Measurements from ENCODE around the gene TNFRSF11A. TPM values are rescaled to one million over a fixed set of nuclear protein-coding genes. Genes with fewer than 3 reads are reported as not detected.

TNFRSF11A gene
- total RNA-seq, 2 donors from 2014 or later = 5.4 to 13.7 TPM

DNA sequence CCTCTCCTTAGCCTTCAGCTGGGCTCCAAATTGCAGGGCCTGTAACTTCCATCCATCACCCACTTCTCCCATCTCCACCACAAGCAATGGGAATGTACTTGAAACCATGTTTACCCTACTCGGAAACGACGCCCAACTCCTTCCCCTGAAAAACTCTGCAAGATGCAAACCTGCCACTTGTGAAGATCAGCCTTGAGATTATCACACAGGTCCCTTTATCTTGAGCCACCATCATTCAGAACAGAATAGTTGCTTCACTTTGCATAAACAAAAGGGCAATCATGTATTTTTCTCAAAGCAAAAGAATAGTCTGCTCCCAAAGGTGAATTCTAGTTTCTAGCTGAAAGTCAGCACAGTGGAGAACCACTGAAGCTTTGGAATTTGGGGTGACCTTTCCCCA lies 75.8 kb downstream of the TNFRSF11A start:
- Mint-ChIP-seq H3K27me3 (ENCODE audit: low read depth) (peaks cover 12% of the 10 kb centered on the region), H3K27ac (no peak overlapping the region), H3K4me3 (no peak overlapping the region), H3K36me3 (ENCODE audit: insufficient read depth in 2 of 2) (peaks cover 0 to 3% of the 10 kb centered on the region in 2 donors), H3K4me1 (ENCODE audit: low read depth) (peaks cover 37% of the 10 kb centered on the region), H3K9me3 (peaks cover 0 to 3% of the 10 kb centered on the region in 2 donors)
- DNase-seq (no peak), ATAC-seq (replicated peaks in 1 of 2) (no peak)

- DNase-seq (no peak), ATAC-seq (replicated peaks in 1 of 2) (no peak)
- Mint-ChIP-seq H3K36me3 (ENCODE audit: insufficient read depth in 2 of 2) (peaks cover 0 to 3% of the 10 kb centered on the region in 2 donors), H3K9me3 (peaks cover 0 to 3% of the 10 kb centered on the region in 2 donors), H3K4me3 (no peak overlapping the region), H3K4me1 (ENCODE audit: low read depth) (peaks cover 22% of the 10 kb centered on the region), H3K27ac (no peak overlapping the region), H3K27me3 (ENCODE audit: low read depth) (peaks cover 12% of the 10 kb centered on the region)
These were observed 77.3 kb downstream of the TNFRSF11A start for GRCh38 chr18:62402342-62402948.

- H3K36me3 Mint-ChIP-seq (ENCODE audit: insufficient read depth in 2 of 2) = peaks cover 0 to 3% of the 10 kb centered on the region in 2 donors
- DNase-seq = no peak
- peaks cover 15% of the 10 kb centered on the region for H3K4me1 Mint-ChIP-seq (ENCODE audit: low read depth)
- no peak for ATAC-seq (replicated peaks in 1 of 2)
- H3K4me3 Mint-ChIP-seq = no peak overlapping the region
- peaks cover 0 to 3% of the 10 kb centered on the region in 2 donors for H3K9me3 Mint-ChIP-seq
- H3K27ac Mint-ChIP-seq = no peak overlapping the region
- peaks cover 12% of the 10 kb centered on the region for H3K27me3 Mint-ChIP-seq (ENCODE audit: low read depth)
These were observed 78.0 kb downstream of the TNFRSF11A start for GRCh38 chr18:62403120-62403519.

- Mint-ChIP-seq H3K36me3 (ENCODE audit: insufficient read depth in 2 of 2) (peaks cover 0 to 3% of the 10 kb centered on the region in 2 donors), H3K4me1 (ENCODE audit: low read depth) (peaks cover 4% of the 10 kb centered on the region), H3K27me3 (ENCODE audit: low read depth) (peaks cover 11% of the 10 kb centered on the region), H3K9me3 (peaks cover 2 to 3% of the 10 kb centered on the region in 2 donors), H3K27ac (no peak overlapping the region), H3K4me3 (no peak overlapping the region)
- ATAC-seq (replicated peaks in 1 of 2) (no peak), DNase-seq (no peak)
These were observed 79.8 kb downstream of the TNFRSF11A start for GRCh38 chr18:62404881-62405280.

GRCh38 chr18:62407660-62408059 lies 82.5 kb downstream of the TNFRSF11A start:
- ATAC-seq (replicated peaks in 1 of 2) = peak; percentile 60
- Mint-ChIP-seq H3K4me3 (no peak overlapping the region), H3K4me1 (ENCODE audit: low read depth) (peaks cover 5% of the 10 kb centered on the region), H3K27ac (no peak overlapping the region), H3K27me3 (ENCODE audit: low read depth) (peaks cover 2% of the 10 kb centered on the region), H3K36me3 (ENCODE audit: insufficient read depth in 2 of 2) (peaks cover 5 to 10% of the 10 kb centered on the region in 2 donors), H3K9me3 (peaks cover 2 to 7% of the 10 kb centered on the region in 2 donors)
- peak; percentile 14 to 19 for DNase-seq

- Mint-ChIP-seq H3K4me1 (ENCODE audit: low read depth) (peaks cover 5% of the 10 kb centered on the region), H3K36me3 (ENCODE audit: insufficient read depth in 2 of 2) (peaks cover 5 to 8% of the 10 kb centered on the region in 2 donors), H3K27me3 (ENCODE audit: low read depth) (peaks cover 8% of the 10 kb centered on the region), H3K27ac (no peak overlapping the region), H3K4me3 (no peak overlapping the region), H3K9me3 (peaks cover 2 to 5% of the 10 kb centered on the region in 2 donors)
- ATAC-seq (replicated peaks in 1 of 2) = no peak
- no peak for DNase-seq
These were observed 84.7 kb downstream of the TNFRSF11A start for GRCh38 chr18:62409821-62410220.

DNA sequence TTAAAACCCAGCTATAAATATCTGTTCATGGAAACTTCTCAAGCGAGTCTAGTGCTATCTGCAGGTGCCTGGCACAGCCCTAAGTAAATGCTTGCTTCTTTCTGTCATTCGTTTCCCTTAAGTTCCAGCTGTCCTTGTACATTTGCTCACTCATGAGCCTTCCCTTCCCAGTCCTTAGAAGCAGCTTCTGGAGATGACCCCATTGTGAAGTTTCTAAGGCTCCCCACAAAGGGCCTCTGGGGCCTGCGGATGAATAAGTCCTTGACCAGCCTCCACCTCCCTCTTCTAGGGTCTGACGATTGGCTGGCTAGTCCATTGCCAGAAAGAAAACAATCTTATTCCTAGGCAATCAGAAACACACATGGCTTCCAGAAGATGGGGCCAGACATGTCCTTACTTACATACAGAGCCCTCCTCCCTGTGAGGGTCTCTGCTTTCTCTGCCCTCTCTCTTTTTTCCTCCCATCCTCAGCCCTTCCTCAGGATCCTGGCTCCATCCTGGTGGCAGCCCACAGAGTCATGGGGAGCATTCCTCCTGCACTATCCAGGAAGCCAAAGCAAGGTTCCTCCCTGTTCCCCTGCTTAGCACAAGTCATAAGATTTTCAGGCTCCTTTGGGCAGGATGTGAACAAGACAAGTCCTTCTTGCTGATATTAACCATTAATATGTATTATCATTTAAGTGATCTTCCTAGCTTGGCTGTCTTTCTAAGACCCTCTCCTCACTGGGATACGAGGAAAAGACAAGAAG lies 87.3 kb downstream of the TNFRSF11A start:
- Mint-ChIP-seq H3K27ac (no peak overlapping the region), H3K4me3 (no peak overlapping the region), H3K36me3 (ENCODE audit: insufficient read depth in 2 of 2) (peaks cover 5 to 8% of the 10 kb centered on the region in 2 donors), H3K4me1 (ENCODE audit: low read depth) (peaks cover 5% of the 10 kb centered on the region), H3K9me3 (peaks cover 2 to 5% of the 10 kb centered on the region in 2 donors), H3K27me3 (ENCODE audit: low read depth) (peaks cover 8% of the 10 kb centered on the region)
- DNase-seq = no peak
- ATAC-seq (replicated peaks in 1 of 2) = no peak

DNA sequence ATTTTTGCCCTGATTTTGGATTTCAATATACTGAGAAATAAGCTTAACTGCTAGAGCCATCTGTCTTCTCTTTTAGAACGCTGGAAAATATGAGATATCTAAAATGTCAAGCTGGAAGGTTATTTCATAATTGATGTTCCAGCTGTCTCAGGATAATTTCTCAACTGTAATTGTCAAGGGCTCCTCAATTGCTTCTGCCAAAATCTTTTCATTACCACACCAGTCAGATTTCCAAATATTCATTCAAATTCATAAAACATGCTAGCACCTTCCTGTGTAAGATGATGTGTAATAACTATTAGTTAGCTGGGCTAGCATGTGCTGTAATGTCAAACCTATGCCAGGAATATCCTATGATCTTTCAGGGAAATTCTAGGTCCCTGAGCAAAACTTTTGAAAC lies 88.1 kb downstream of the TNFRSF11A start:
- Mint-ChIP-seq H3K4me1 (ENCODE audit: low read depth) (peaks cover 9% of the 10 kb centered on the region), H3K9me3 (peaks cover 4 to 5% of the 10 kb centered on the region in 2 donors), H3K27me3 (ENCODE audit: low read depth) (peaks cover 8% of the 10 kb centered on the region), H3K27ac (no peak overlapping the region), H3K36me3 (ENCODE audit: insufficient read depth in 2 of 2) (peaks cover 5 to 8% of the 10 kb centered on the region in 2 donors), H3K4me3 (no peak overlapping the region)
- ATAC-seq (replicated peaks in 1 of 2) (no peak), DNase-seq (no peak)

DNA sequence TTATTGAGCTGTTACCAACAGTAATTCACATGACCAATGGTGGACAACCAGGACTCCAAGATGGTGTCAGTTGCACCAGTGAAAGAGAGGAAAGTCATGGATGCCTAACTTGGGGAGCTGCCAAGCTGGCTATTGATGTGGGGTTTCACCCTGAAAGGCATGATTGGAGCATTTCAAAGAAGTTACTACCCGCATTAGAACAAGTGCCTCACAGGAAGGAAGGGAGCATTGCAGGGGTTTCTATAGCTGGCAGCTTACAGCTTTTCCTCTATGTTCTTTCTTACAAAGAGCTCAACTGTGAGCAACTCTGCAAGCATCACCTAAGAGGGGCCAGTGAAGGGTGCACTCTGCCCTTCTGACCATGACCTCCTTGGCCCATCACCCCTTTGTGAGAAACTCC lies 93.1 kb downstream of the TNFRSF11A start:
- peak overlapping the region in 1 of 2 donors; percentile 46 for H3K4me3 Mint-ChIP-seq
- H3K9me3 Mint-ChIP-seq = peaks cover 4 to 6% of the 10 kb centered on the region in 2 donors
- no peak for DNase-seq
- peaks cover under 1% of the 10 kb centered on the region for H3K27me3 Mint-ChIP-seq (ENCODE audit: low read depth)
- peaks cover 7 to 8% of the 10 kb centered on the region in 2 donors for H3K36me3 Mint-ChIP-seq (ENCODE audit: insufficient read depth in 2 of 2)
- H3K27ac Mint-ChIP-seq = peak overlapping the region; percentile 39
- ATAC-seq (replicated peaks in 1 of 2) = no peak
- H3K4me1 Mint-ChIP-seq (ENCODE audit: low read depth) = peaks cover 51% of the 10 kb centered on the region

- H3K4me3 Mint-ChIP-seq = peak overlapping the region; percentile 67 to 70
- DNase-seq = peak in 1 of 2 donors; percentile 21
- H3K27ac Mint-ChIP-seq = peak overlapping the region; percentile 91
- H3K36me3 Mint-ChIP-seq (ENCODE audit: insufficient read depth in 2 of 2) = peaks cover 7 to 8% of the 10 kb centered on the region in 2 donors
- H3K4me1 Mint-ChIP-seq (ENCODE audit: low read depth) = peaks cover 52% of the 10 kb centered on the region
- H3K27me3 Mint-ChIP-seq (ENCODE audit: low read depth) = no peaks in the 10 kb centered on the region
- peaks cover 4 to 6% of the 10 kb centered on the region in 2 donors for H3K9me3 Mint-ChIP-seq
- ATAC-seq (replicated peaks in 1 of 2) = peak; percentile 2 to 12
These were observed 95.0 kb downstream of the TNFRSF11A start for GRCh38 chr18:62420151-62420512.

- Mint-ChIP-seq H3K27ac (peak overlapping the region; percentile 91), H3K36me3 (ENCODE audit: insufficient read depth in 2 of 2) (peaks cover 7 to 8% of the 10 kb centered on the region in 2 donors), H3K27me3 (ENCODE audit: low read depth) (peaks cover 4% of the 10 kb centered on the region), H3K4me3 (peak overlapping the region; percentile 67 to 70), H3K9me3 (peaks cover 4 to 6% of the 10 kb centered on the region in 2 donors), H3K4me1 (ENCODE audit: low read depth) (peaks cover 57% of the 10 kb centered on the region)
- peak; percentile 97 to 98 for ATAC-seq (replicated peaks in 1 of 2)
- DNase-seq = peak; percentile 76 to 80
These were observed 95.6 kb downstream of the TNFRSF11A start for GRCh38 chr18:62420513-62421209.

GRCh38 chr18:62425465-62426190 lies 100.5 kb downstream of the TNFRSF11A start:
- Mint-ChIP-seq H3K27me3 (ENCODE audit: low read depth) (peaks cover 10% of the 10 kb centered on the region), H3K4me3 (peak overlapping the region; percentile 35 to 66), H3K9me3 (peaks cover 2 to 5% of the 10 kb centered on the region in 2 donors), H3K36me3 (ENCODE audit: insufficient read depth in 2 of 2) (peaks cover 4 to 7% of the 10 kb centered on the region in 2 donors), H3K27ac (peak overlapping the region; percentile 43), H3K4me1 (ENCODE audit: low read depth) (peaks cover 35% of the 10 kb centered on the region)
- DNase-seq (peak; percentile 61 to 74), ATAC-seq (replicated peaks in 1 of 2) (peak; percentile 34 to 61)
